ENCODE results near the gene FAH.

The FAH gene

GRCh38 chr15:80208758-80209734 is 56.2 kb downstream of the FAH start:
- H3K27me3 Mint-ChIP-seq, result peaks cover 31% of the 10 kb centered on the region
- ATAC-seq (no peak), DNase-seq (no peak)
- H3K9me3 Mint-ChIP-seq, result no peaks in the 10 kb centered on the region
- H3K36me3 Mint-ChIP-seq (ENCODE audit: low read depth), result no peaks in the 10 kb centered on the region
- no peak overlapping the region for H3K27ac Mint-ChIP-seq
- H3K4me1 Mint-ChIP-seq, result no peaks in the 10 kb centered on the region
- no peak overlapping the region for H3K4me3 Mint-ChIP-seq

- H3K4me1 Mint-ChIP-seq, result no peaks in the 10 kb centered on the region
- no peaks in the 10 kb centered on the region for H3K9me3 Mint-ChIP-seq
- no peak overlapping the region for H3K4me3 Mint-ChIP-seq
- no peak overlapping the region for H3K27ac Mint-ChIP-seq
- DNase-seq, result no peak
- no peaks in the 10 kb centered on the region for H3K36me3 Mint-ChIP-seq (ENCODE audit: low read depth)
- no peak for ATAC-seq
- peaks cover 30% of the 10 kb centered on the region for H3K27me3 Mint-ChIP-seq
Measured at GRCh38 chr15:80210611-80211573, 58.1 kb downstream of the FAH start.

DNA sequence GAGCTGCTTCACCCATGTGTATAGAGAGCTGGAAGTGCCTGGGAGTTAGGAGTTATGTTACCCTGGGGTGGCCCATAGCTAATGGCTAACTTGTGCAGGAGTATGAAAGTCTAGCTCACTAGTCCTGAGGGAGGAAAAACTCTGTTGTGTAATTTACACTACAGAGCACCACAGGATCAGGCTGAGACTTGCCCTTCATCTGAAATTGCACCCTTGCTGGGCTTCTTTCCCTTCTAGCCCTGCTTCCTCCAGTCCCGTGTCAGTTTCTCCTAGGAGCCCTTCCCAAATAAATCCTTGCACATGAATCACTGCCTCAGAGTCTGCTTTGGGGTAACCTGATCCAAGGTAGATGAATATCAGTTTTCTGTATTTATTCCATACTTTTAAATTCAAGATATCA is 59.2 kb downstream of the FAH start:
- no peak for DNase-seq
- no peaks in the 10 kb centered on the region for H3K4me1 Mint-ChIP-seq
- no peak overlapping the region for H3K4me3 Mint-ChIP-seq
- H3K36me3 Mint-ChIP-seq (ENCODE audit: low read depth), result no peaks in the 10 kb centered on the region
- ATAC-seq, result no peak
- no peaks in the 10 kb centered on the region for H3K9me3 Mint-ChIP-seq
- H3K27me3 Mint-ChIP-seq, result peaks cover 25% of the 10 kb centered on the region
- H3K27ac Mint-ChIP-seq, result no peak overlapping the region

GRCh38 chr15:80214910-80215309 is 62.1 kb downstream of the FAH start:
- Mint-ChIP-seq H3K4me3 (no peak overlapping the region), H3K9me3 (no peaks in the 10 kb centered on the region), H3K4me1 (no peaks in the 10 kb centered on the region), H3K27me3 (peaks cover 16% of the 10 kb centered on the region), H3K36me3 (ENCODE audit: low read depth) (no peaks in the 10 kb centered on the region), H3K27ac (no peak overlapping the region)
- DNase-seq (no peak), ATAC-seq (no peak)

- no peaks in the 10 kb centered on the region for H3K9me3 Mint-ChIP-seq
Measured at GRCh38 chr15:80216141-80216540, 63.3 kb downstream of the FAH start.

GRCh38 chr15:80216911-80217310 is 64.1 kb downstream of the FAH start:
- Mint-ChIP-seq H3K4me3 (no peak overlapping the region), H3K9me3 (no peaks in the 10 kb centered on the region), H3K4me1 (no peaks in the 10 kb centered on the region), H3K27me3 (peaks cover 14% of the 10 kb centered on the region), H3K27ac (no peak overlapping the region), H3K36me3 (ENCODE audit: low read depth) (no peaks in the 10 kb centered on the region)
- ATAC-seq, result no peak
- DNase-seq, result no peak

More at GRCh38 chr15:80216141-80216540, 63.3 kb downstream of the FAH start:
- DNase-seq (no peak), ATAC-seq (no peak)
- Mint-ChIP-seq H3K4me3 (no peak overlapping the region), H3K27me3 (peaks cover 14% of the 10 kb centered on the region), H3K4me1 (no peaks in the 10 kb centered on the region), H3K36me3 (ENCODE audit: low read depth) (no peaks in the 10 kb centered on the region), H3K27ac (no peak overlapping the region)

DNA sequence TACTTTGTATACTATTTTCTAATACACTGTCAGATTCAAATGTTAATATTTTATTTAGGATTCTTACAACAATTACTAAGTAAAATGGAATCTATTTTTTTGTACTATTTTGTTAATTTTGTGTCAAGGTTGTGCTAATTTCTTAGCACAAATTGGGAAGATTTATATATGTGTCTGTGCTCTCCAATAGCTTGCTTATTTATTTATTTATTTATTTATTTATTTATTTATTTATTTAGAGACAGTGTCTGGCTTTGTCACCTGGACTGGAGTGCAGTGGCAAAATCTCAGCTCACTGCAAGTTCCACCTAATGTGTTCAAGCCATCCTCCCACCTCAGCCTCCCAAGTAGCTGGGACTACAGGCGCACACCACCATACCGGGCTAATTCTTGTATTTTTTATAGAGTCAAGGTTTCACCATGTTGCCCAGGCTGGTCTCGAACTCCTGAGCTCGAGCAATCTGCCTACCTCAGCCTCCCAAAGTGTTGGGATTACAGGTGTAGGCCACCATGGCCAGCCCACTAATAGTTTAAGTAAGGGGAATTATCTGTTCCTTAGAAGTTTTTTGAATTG is 64.6 kb downstream of the FAH start:
- ATAC-seq, result no peak
- Mint-ChIP-seq H3K27ac (no peak overlapping the region), H3K9me3 (no peaks in the 10 kb centered on the region)

DNA sequence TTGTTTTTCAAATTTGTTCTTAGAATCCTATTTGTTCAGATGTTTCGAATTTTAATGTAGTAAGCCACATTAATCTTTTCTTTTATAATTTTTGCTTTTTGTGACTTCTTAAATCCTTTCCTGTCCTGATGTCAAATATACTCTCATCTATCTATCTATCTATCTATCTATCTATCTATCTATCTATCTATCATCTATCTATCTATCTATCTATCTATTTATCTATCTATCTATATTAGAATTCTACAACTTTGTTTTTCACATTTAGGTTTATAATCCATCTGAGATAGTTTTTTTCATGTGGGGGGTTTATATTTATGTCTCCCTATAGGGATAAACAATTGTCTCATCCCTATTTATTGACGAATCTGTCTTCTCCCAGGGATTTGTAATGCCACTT is 67.2 kb downstream of the FAH start:
- DNase-seq (no peak), ATAC-seq (no peak)
- Mint-ChIP-seq H3K27me3 (peaks cover 3% of the 10 kb centered on the region), H3K9me3 (no peaks in the 10 kb centered on the region), H3K4me1 (no peaks in the 10 kb centered on the region), H3K4me3 (no peak overlapping the region), H3K27ac (no peak overlapping the region), H3K36me3 (ENCODE audit: low read depth) (no peaks in the 10 kb centered on the region)

More for the DNA sequence above, 64.6 kb downstream of the FAH start:
- peaks cover 14% of the 10 kb centered on the region for H3K27me3 Mint-ChIP-seq
- DNase-seq, result no peak
- no peak overlapping the region for H3K4me3 Mint-ChIP-seq
- H3K36me3 Mint-ChIP-seq (ENCODE audit: low read depth), result no peaks in the 10 kb centered on the region
- H3K4me1 Mint-ChIP-seq, result no peaks in the 10 kb centered on the region

DNA sequence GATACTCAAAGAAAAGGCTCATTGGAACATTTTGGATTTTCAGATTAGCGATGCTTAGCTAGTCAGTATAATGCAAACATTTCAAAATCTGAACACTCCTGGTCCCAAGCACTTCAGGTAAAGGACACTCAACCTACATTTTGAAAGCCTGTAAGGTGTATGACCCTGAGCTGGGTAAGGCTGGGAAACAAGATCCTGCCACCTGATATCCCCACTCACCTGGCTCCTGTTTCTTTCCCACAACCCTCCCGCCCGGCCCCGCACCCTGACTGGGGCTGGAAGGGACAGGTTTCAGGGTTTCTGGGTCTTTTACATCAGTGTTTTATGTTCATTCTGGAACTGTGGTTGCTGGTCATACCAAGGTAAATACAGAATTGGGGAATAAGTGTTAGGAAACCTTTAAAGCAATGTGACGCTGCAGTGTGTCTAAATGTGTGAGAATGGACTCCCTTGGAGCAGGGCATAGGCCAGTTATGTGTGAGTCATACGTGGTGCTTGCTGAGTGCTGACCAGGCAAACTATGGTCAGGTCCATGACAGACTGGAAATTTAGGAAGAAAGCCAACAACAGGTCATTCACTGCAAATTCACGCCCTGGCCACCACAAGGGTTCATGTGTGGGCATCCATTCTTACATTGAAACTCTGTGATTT is 76.3 kb downstream of the FAH start:
- DNase-seq (no peak), ATAC-seq (no peak)
- peaks cover 21% of the 10 kb centered on the region for H3K27me3 Mint-ChIP-seq
- H3K27ac Mint-ChIP-seq, result no peak overlapping the region
- H3K4me1 Mint-ChIP-seq, result no peaks in the 10 kb centered on the region
- no peak overlapping the region for H3K4me3 Mint-ChIP-seq
- no peaks in the 10 kb centered on the region for H3K9me3 Mint-ChIP-seq
- no peaks in the 10 kb centered on the region for H3K36me3 Mint-ChIP-seq (ENCODE audit: low read depth)

GRCh38 chr15:80231371-80231770 is 78.6 kb downstream of the FAH start:
- H3K27ac Mint-ChIP-seq, result no peak overlapping the region
- H3K9me3 Mint-ChIP-seq, result no peaks in the 10 kb centered on the region
- H3K36me3 Mint-ChIP-seq (ENCODE audit: low read depth), result no peaks in the 10 kb centered on the region
- H3K4me1 Mint-ChIP-seq, result no peaks in the 10 kb centered on the region
- DNase-seq, result no peak
- peaks cover 25% of the 10 kb centered on the region for H3K27me3 Mint-ChIP-seq
- no peak for ATAC-seq
- H3K4me3 Mint-ChIP-seq, result no peak overlapping the region

GRCh38 chr15:80233581-80233980 is 80.8 kb downstream of the FAH start:
- ATAC-seq, result no peak
- peaks cover 19% of the 10 kb centered on the region for H3K27me3 Mint-ChIP-seq
- H3K4me1 Mint-ChIP-seq, result no peaks in the 10 kb centered on the region
- no peaks in the 10 kb centered on the region for H3K9me3 Mint-ChIP-seq
- no peak for DNase-seq
- no peaks in the 10 kb centered on the region for H3K36me3 Mint-ChIP-seq (ENCODE audit: low read depth)
- H3K4me3 Mint-ChIP-seq, result no peak overlapping the region
- no peak overlapping the region for H3K27ac Mint-ChIP-seq

GRCh38 chr15:80234883-80235282 is 82.1 kb downstream of the FAH start:
- H3K4me1 Mint-ChIP-seq, result no peaks in the 10 kb centered on the region
- ATAC-seq (no peak), DNase-seq (peak; percentile 43)
- H3K27ac Mint-ChIP-seq, result no peak overlapping the region
- no peaks in the 10 kb centered on the region for H3K9me3 Mint-ChIP-seq
- peaks cover 14% of the 10 kb centered on the region for H3K27me3 Mint-ChIP-seq
- no peaks in the 10 kb centered on the region for H3K36me3 Mint-ChIP-seq (ENCODE audit: low read depth)
- no peak overlapping the region for H3K4me3 Mint-ChIP-seq

All from activated naive CD8-positive, alpha-beta T cell treated with anti-CD3 and anti-CD28 coated beads, Interleukin-2, amount 50 U/mL, for 24 hours (primary cell).